HG03095 (cell line): ENCODE results near the gene MED1.
A peak's percentile ranks its signal among the peaks of the same experiment; 100 is the strongest.
"Not testable (repeated sequence)": the region's sequence is repeated elsewhere in the genome, so short reads cannot be mapped to it uniquely, and the experiment has no call there.

Experiments used
- ATAC-seq: cut with Tn5 transposase; IDR thresholded peaks from one replicate; pipeline ENCODE4 v1.9.1; 2021; ENCODE audit warnings: moderate library complexity; ENCODE audit not compliant: unreplicated experiment

MED1 gene

GRCh38 chr17:39429600-39429999 is 21.5 kb downstream of the MED1 start:
- ATAC-seq: no peak

GRCh38 chr17:39416141-39416540 is 34.9 kb downstream of the MED1 start:
- ATAC-seq: no peak

GRCh38 chr17:39410279-39410678 is 40.8 kb downstream of the MED1 start:
- no peak for ATAC-seq

- ATAC-seq: no peak
These were observed 42.7 kb downstream of the MED1 start for GRCh38 chr17:39408360-39408759.

GRCh38 chr17:39406951-39407350 is 44.1 kb downstream of the MED1 start:
- no peak for ATAC-seq

DNA sequence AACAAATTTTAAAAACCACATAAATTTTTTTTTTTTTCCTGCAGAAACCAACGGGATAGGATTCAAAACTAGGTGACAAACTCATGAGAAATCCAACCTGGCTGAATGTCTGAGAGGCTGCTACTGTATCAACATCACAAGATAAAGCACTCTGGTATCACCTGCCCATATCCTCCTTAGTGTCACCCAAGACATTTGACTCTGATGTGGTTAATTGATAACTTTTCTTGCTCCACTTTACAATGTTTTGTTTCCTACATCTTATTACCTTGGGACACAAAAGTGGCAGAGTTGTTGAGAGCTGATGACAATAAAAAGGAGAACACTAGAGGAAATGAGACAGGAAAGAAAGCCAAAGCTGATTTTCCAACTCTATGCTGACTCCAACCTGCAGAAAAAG is 45.6 kb downstream of the MED1 start:
- no peak for ATAC-seq

DNA sequence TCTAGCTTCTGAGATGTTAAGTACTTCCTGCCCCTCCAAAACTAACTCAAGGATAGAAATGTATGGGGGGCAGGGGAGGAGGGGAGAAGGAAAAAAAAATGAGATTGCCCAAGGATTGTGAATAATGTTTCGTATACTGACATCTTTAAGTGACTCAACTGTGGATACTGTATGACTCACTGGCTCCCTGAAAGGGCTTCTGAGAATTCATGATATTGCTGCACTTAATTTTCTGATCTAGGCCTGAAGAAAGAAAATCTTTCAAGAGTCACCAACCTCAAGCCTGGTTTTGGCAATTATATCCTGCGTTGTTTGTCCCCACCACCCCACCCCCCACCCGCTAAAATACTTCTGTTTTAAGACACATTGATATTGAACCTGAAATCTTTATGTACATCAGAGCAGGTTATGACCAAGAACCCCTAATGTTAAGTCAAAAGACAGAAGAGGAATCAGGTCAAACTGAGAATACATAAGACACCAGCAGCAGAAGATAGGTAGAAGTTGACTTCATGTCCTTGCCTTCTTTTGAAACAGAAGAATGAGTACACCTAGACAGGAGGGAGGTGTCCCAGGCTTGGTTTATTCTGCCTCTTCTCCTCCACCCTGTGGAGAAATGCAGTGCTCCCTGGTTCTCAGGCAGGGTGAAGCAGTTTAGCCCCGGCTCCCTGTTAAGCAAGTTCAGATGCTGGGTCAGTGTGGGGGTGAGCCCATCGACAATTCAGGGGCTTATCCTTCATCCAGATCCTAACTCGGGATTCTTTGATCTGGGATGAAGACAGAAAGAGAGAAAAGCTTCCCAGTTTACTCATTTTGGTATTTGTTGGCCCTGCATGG is 46.3 kb downstream of the MED1 start:
- no peak for ATAC-seq

- ATAC-seq: no peak
These were observed 48.0 kb downstream of the MED1 start for GRCh38 chr17:39402890-39403605.

DNA sequence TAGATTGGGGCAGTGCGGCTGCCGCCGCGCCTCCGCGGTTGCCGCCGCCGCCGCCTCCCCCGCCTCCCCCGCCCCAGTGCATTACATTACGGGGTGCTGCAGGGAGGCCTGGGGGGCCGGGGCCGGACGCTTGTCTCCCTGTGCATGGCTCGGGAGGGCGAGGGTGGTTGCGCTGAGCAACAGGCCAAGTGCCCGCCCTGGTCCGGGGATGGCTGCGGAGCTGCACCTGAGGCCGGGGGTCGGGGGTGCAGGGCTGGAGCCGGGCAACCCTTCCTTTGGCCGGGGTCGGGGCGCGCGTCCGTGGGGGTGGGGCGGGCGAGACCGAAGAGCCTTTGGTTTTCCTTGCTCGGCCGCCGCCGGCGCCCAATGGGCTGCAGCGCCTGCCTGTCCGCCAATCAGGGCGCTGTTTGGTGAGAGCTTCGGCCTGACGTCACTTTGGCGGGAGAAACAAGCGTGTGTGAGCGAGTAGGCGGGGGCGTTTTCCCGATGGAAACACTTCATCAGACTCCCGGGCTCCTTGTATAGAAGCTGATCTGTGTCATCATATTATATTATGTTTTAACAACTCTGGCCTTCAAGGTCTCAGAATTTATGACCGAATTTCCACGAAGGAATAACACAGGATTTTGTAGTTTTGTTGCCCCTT is 48.7 kb downstream of the MED1 start:
- peak; percentile 57 for ATAC-seq

DNA sequence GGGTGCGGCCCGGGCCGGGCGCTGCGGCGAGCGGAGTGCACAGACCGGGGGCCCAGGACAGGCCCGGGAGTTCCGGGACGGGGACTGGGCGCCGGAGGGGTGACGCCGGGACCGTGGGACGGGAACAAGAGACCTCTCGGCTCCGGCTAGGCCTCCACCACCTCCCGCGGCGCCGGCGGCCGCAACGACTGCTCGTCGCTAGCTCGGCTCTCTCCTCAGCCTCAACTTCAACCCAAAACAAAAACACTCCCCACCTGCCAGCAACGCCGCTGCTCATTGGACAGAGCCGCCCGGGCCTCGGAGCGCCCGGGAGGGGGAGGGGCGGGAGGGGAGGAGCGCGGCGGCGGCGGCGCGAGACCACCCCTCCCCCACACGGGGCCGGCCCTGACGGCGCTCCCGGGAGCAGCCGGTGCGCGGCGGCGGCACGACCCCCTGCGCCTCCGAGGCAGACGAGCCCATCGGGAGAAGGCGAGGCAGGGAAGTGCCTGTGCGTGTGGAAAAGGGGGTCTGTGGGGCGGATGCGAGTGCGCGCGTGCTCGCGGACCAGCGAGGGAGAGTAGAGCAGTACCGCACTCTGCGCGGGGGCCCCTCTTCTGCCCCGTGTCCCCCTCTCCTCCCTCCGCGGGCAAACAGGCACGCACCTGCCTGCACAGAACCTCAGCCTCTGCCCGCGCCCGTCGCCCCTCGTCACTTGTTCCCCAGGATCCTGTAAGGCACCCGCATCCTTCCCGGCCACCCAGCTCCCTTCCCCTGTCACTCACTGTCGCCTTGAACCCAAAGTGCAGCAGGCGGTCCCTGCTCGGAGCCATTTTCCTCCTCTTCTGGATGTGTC is 49.4 kb downstream of the MED1 start, which contains the start of gene FBXL20:
Gene FBXL20, minus strand, starts transcription at position 215 of the 832 bp plus-strand sequence. CDS start 224 bp downstream, outside the sequence.
- peak; percentile 52 for ATAC-seq

DNA sequence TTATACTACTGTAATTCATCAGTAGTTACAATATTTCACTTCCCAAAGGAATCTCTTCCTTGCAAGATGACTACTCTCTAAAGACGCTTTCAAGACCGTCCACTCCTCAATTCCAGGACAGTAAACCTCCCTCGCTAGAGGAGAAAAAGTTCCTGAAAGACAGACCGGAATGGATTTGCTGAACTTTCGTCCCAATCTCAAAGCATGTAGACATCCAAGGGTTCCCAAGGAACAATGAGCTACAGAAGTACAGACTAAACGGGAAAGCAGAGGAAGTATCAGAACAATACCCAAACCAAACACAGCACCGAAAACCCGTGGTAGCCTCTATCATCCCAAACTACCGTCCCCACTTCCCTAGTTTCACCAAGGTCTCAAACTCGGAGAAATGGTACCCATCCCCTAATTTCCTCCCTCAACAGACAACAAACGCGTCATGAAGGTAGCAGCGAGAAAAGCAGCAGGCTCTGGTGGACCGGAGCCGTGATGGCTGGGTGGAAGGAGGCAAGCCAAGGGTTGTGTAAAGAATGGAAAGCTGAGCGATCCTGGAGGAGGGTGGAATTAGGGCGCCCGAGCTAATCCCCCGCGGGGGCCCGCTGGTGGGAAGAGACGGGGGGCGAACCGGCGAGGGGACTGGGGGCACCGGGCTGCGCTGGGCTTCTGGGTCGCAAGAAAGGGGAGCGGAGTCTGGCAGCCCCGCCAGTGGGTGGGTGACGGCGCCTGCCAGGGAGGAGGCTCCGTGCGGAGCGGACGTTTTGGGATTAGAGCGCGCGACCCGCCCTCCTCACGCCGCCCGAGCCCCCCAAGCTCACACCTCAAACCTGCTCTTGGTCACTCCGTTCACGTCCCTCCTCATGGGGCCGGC is 50.3 kb downstream of the MED1 start:
- ATAC-seq: peak; percentile 10

DNA sequence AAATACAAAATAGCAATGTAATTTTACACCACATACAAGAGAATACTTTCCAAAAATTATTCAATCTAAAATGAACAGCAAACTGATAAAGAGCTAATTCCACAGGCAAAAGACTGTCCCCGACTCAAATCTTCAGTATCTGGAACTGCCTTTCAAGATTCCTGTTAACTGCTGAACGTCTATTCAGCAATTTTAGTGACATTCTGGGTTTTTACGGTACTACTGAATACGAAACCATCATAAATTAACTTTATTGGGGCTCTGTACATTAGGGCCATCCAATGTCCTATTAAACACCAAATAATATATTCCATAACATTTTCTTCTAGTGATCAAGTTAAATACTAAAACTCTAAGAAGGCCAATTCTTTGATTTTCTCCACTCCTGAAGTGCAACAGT is 51.3 kb downstream of the MED1 start:
- no peak for ATAC-seq

- no peak for ATAC-seq
These were observed 57.3 kb downstream of the MED1 start for GRCh38 chr17:39393736-39394135.

DNA sequence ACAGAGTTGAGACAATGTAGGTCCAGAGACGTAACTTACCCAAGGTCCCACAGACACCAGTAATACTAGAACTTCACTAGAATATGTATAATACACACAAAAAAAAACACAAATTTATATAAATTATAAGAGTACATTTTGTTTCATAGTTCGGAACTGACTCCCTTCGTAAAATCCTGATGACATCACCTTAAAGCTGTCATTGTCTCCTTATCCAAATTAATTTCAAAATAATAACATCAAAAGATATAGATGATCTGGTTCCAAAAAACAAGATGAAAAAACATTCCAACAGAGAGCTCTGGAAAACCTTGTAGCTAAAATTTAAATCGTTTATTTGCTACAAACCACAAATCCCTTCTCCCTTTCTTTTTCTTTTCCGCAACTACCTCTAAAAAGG is 59.6 kb downstream of the MED1 start:
- no peak for ATAC-seq

DNA sequence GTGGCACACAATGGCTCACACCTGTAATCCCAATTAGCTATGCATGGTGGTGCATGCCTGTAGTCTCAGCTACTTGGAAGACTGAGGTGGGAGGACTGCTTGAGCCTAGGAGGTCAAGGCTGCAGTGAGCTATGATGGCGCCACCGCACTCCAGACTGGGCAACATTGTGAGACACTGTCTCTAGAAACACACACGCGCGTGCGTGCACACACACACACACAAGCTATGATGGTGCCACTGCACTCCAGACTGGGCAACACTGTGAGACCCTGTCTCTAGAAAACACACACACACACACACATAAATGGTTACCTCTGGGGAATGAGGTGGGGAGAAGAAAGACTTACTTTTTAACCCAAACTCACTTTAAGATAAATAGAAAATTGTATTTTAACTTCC is 66.0 kb downstream of the MED1 start:
- ATAC-seq: no peak

DNA sequence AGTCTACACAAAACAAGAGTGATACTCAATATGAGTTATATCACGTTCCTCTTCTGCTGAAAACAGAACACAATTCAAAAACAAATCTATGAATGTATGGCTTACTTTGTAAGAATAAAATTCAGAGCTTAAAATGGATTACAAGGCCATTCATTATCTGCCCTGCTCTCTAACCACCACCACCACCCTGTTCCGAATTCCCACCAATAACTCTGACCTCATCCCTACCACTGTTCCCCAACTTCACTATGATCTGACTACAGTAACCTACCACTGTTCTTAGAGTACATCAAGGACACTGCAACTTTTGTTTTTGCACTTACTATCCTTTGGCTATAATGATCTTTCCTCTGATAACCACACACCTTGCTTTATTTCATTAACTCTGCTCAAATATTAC is 70.9 kb downstream of the MED1 start:
- ATAC-seq: no peak

GRCh38 chr17:39376434-39376833 is 74.6 kb downstream of the MED1 start:
- no peak for ATAC-seq

GRCh38 chr17:39367805-39368204 is 83.3 kb downstream of the MED1 start:
- ATAC-seq: not testable (repeated sequence)

DNA sequence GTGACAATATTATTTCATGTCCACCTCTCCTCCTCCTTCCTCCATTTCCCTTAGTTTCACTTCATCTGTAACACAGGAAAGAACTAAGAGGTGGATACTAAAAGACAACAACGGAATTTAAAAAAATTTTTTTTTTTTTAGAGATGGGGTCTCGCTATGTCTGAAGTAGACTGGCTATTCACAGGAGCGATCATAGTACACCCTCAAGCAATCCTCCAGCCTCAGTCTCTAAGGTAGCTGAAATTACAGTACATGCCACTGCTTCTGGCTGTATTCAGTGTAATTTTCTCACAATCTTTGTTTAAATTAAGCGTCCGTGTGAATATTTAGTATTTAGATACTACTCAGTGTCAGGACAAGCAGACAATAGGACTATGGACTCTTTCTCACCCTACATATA is 85.2 kb downstream of the MED1 start:
- ATAC-seq: no peak

GRCh38 chr17:39365242-39365641 is 85.8 kb downstream of the MED1 start:
- no peak for ATAC-seq
